Peyer's patch (tissue), 4 donors: ENCODE measurements around the gene TMEM139. TPM values are rescaled to one million over a fixed set of nuclear protein-coding genes. Genes with fewer than 3 reads are reported as not detected.

ENCODE experiments used
- DNase-seq, 3 donors: peaks; one replicate each; pipeline ENCODE4 v3.0.0-alpha.2; 2017 to 2019
- H3K27ac ChIP-seq, 4 donors: fragments of 200-600 bp; sonication (generic); one replicate each; pipeline ENCODE4 v1.5.1; 2016 to 2019
- H3K27me3 ChIP-seq, 2 donors: fragments of 200-600 bp; sonication (generic); one replicate each; pipeline ENCODE4 v1.5.1; 2019
- H3K36me3 ChIP-seq, 3 donors: fragments of 200-600 bp; sonication (generic); one replicate each; pipeline ENCODE4 v1.5.1; 2016 to 2019
- H3K4me1 ChIP-seq, 4 donors: fragments of 200-600 bp; sonication (generic); one replicate each; pipeline ENCODE4 v1.5.1; 2016 to 2019
- H3K4me3 ChIP-seq, 4 donors: fragments of 200-600 bp; sonication (generic); 1 replicate in 3 of 4; 2 replicates in 1 of 4; pipeline ENCODE4 v1.5.1; 2016 to 2019; ENCODE audit warnings: mild to moderate bottlenecking in 1 of 4
- H3K9me3 ChIP-seq, 4 donors: fragments of 200-600 bp; sonication (generic); one replicate each; pipeline ENCODE4 v1.5.1; 2016 to 2019; ENCODE audit warnings: mild to moderate bottlenecking in 1 of 4
- CTCF ChIP-seq, 6 experiments: fragments of 450-650 bp in 4 of 6; fragments of 200-600 bp in 2 of 6; sonication (generic) in 1 of 6; IDR thresholded peaks; one replicate each; pipeline ENCODE4 v1.5.1; 2017 to 2019; ENCODE audit warnings: antibody characterized with exemption in 6 of 6, mild to moderate bottlenecking in 3 of 6, moderate library complexity in 1 of 6
- POLR2A ChIP-seq, 2 donors: fragments of 450-650 bp; IDR thresholded peaks; one replicate each; pipeline ENCODE4 v1.5.1; 2017; ENCODE audit warnings: antibody characterized with exemption in 2 of 2, mild to moderate bottlenecking in 2 of 2, moderate library complexity in 2 of 2
- total RNA-seq, 4 donors: library from RNA; depleted of rRNA; stranded (reverse); fragments of >200 nt; gene quantifications; one replicate each; pipeline ENCODE4 v1.1.0, GENCODE V29; 2016

Gene TMEM139
- total RNA-seq, 4 donors from 2014 or later = 54.5 to 162 (median 130) TPM

- Histone ChIP-seq H3K36me3 (peaks cover 0 to 4% (median 0%) of the 10 kb centered on the region in 3 donors), H3K27ac (peak overlapping the region in 2 of 4 donors; percentile 55 to 87), H3K27me3 (no peaks in the 10 kb centered on the region), H3K4me3 (peak overlapping the region in 2 of 4 donors; percentile 55 to 77), H3K9me3 (no peaks in the 10 kb centered on the region), H3K4me1 (peaks cover 3 to 38% (median 13%) of the 10 kb centered on the region in 4 donors)
- DNase-seq = no peak
- TF ChIP-seq POLR2A (IDR thresholded peaks at IDR 0.05) = no peak
- TF ChIP-seq CTCF (IDR thresholded peaks at IDR 0.05) = no peak
These were observed 1.7 kb downstream of the TMEM139 start for GRCh38 chr7:143286522-143286890.

GRCh38 chr7:143287339-143287934 lies 2.7 kb downstream of the TMEM139 start:
- H3K27ac ChIP-seq = peak overlapping the region; percentile 64 to 97 (median 77)
- peaks cover 3 to 38% (median 13%) of the 10 kb centered on the region in 4 donors for H3K4me1 ChIP-seq
- no peaks in the 10 kb centered on the region for H3K27me3 ChIP-seq
- no peaks in the 10 kb centered on the region for H3K9me3 ChIP-seq
- H3K36me3 ChIP-seq = peaks cover 0 to 11% (median 0%) of the 10 kb centered on the region in 3 donors
- peak overlapping the region; percentile 77 to 94 (median 87) for H3K4me3 ChIP-seq
- no peak for TF ChIP-seq CTCF (IDR thresholded peaks at IDR 0.05)
- no peak for TF ChIP-seq POLR2A (IDR thresholded peaks at IDR 0.05)
- DNase-seq = no peak

GRCh38 chr7:143287935-143288826 lies 3.4 kb downstream of the TMEM139 start, which contains the start of gene CASP2:
TSS of gene CASP2 (plus strand) at chr7:143288351. CDS start at chr7:143288456, 105 bp downstream.
- Histone ChIP-seq H3K4me3 (peak within 1 kb of the TSS; percentile 77 to 94 (median 87)), H3K4me1 (peaks cover 3 to 38% (median 12%) of the 10 kb centered on the region in 4 donors), H3K27me3 (no peaks in the 10 kb centered on the region), H3K9me3 (no peaks in the 10 kb centered on the region), H3K36me3 (peaks cover 0 to 19% (median 0%) of the 10 kb centered on the region in 3 donors), H3K27ac (peak within 1 kb of the TSS; percentile 87 to 97 (median 92))
- TF ChIP-seq POLR2A (IDR thresholded peaks at IDR 0.05) (peak; percentile 62 to 66), CTCF (IDR thresholded peaks at IDR 0.05) (peak in 5 of 6 experiments; percentile 8 to 47 (median 39))
- DNase-seq = peak; percentile 97 to 99 (median 99)

GRCh38 chr7:143288836-143289235 lies 4.1 kb downstream of the TMEM139 start:
- peaks cover 2 to 33% (median 9%) of the 10 kb centered on the region in 4 donors for H3K4me1 ChIP-seq

More at GRCh38 chr7:143288836-143289235, 4.1 kb downstream of the TMEM139 start:
- DNase-seq = no peak
- no peaks in the 10 kb centered on the region for H3K9me3 ChIP-seq
- no peaks in the 10 kb centered on the region for H3K27me3 ChIP-seq
- H3K27ac ChIP-seq = peak overlapping the region; percentile 87 to 97 (median 92)
- peaks cover 0 to 25% (median 0%) of the 10 kb centered on the region in 3 donors for H3K36me3 ChIP-seq
- TF ChIP-seq POLR2A (IDR thresholded peaks at IDR 0.05) (no peak), CTCF (IDR thresholded peaks at IDR 0.05) (no peak)
- peak overlapping the region; percentile 77 to 94 (median 87) for H3K4me3 ChIP-seq
